ENCODE data around the gene NOTCH2. TPM values are rescaled to one million over a fixed set of nuclear protein-coding genes. Genes with fewer than 3 reads are reported as not detected.
A peak's percentile ranks its signal among the peaks of the same experiment; 100 is the strongest.

Gene NOTCH2
- total RNA-seq, 3 donors from 2014 or later: 106 to 148 (median 123) TPM

DNA sequence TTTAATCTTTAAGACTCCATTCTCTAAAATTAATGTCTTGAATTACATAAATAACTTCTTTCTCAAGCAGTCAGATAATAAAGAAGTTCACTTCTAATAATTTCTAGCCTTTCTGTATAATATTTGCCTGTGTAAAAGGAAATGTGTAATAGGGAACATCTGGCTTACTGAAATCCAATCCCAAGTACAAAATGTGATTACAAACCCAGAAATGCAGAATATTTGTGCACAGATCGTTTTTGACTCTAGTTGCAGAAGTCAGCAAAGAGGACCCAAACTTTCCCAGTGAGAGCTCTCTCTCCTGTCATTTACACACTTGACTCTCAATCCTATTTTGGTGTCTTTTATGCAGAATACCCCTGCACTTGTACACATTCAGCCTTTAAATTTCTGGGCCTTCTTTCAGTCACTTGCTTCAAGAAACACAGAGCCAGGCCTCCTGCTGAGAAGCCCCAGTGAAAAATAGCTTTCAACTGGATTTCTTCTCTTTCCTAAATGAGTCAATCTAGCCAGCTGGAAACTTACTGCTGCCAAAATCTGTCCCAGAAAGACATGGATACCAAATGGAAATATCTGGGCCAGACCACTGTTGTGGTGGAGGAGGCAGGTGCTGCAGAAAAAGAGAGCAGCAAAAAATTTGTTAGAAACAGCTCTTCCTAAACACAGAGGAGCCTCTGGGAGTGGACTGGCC is 104.6 kb downstream of the NOTCH2 start:
- intact Hi-C loops (cut with DNase I; ENCODE audit: low total_unique reads): no loop called here
- DNase-seq (ENCODE audit: low spot score in 2 of 2): no peak
- Histone ChIP-seq H3K4me3 (no peak overlapping the region), H3K9me3 (no peaks in the 10 kb centered on the region), H3K27ac (peak overlapping the region; percentile 5 to 64), H3K4me1 (peaks cover 0 to 11% of the 10 kb centered on the region in 2 donors), H3K27me3 (no peaks in the 10 kb centered on the region), H3K36me3 (no peaks in the 10 kb centered on the region)
- TF ChIP-seq CTCF (IDR thresholded peaks at IDR 0.05): no peak

- peak overlapping the region; percentile 75 to 77 for H3K27ac ChIP-seq
- intact Hi-C loops (cut with DNase I; ENCODE audit: low total_unique reads): no loop called here
- H3K27me3 ChIP-seq: no peaks in the 10 kb centered on the region
- H3K4me1 ChIP-seq: peaks cover 0 to 11% of the 10 kb centered on the region in 2 donors
- H3K9me3 ChIP-seq: no peaks in the 10 kb centered on the region
- peaks cover 7% of the 10 kb centered on the region for H3K36me3 ChIP-seq
- TF ChIP-seq POLR2AphosphoS5 (IDR thresholded peaks at IDR 0.05): no peak
- DNase-seq (ENCODE audit: low spot score in 2 of 2): no peak
- no peak overlapping the region for H3K4me3 ChIP-seq
These were observed 107.0 kb downstream of the NOTCH2 start for GRCh38 chr1:119962296-119962968.

GRCh38 chr1:119960501-119960900 is 109.0 kb downstream of the NOTCH2 start:
- no peak for TF ChIP-seq POLR2AphosphoS5 (IDR thresholded peaks at IDR 0.05)
- no peaks in the 10 kb centered on the region for H3K27me3 ChIP-seq

DNA sequence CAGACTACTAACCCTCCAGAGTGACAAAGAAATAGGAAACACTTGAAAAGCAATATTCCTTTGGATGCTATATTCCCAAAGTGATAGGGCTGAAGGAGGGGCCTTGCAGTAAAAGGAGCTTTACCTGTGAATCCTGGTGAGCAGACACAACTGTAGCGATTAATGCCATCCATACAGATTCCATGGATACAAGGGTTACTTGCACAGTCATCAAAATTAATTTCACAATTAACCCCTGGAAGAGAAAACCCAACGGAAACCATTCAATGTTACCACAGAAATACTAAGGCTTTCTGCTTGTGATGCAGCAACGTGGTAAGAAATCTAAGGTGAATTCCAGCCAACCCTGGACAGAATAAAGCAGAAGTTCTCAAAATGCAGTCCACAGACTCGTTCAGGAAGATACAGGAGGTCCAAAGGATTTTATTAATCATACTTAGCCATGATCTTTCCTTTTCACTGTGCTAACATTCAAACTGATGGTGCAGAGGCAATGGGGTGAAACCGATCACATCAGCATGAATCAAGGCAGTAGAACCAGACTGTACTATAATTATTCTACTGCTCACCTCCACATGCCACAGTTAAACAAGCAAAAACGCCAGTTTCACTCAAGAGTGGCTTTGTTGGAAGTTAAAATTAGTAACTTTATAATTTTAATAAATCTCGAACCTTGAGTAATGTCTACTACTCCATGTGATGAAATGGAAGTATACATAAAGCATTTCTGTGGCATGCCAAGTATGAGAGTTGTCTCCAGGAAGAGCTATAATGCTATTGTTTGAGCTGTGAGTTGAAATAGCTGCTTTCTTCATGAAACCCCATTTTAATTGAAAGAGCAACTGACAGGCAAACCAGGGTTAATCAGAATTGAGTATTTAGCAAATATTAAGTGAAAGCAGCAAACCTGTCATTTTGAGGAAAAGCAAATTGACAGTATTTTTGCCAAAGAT is 109.9 kb downstream of the NOTCH2 start:
- DNase-seq (ENCODE audit: low spot score in 2 of 2): no peak
- peaks cover 0 to 11% of the 10 kb centered on the region in 2 donors for H3K4me1 ChIP-seq

More at GRCh38 chr1:119960501-119960900, 109.0 kb downstream of the NOTCH2 start:
- Histone ChIP-seq H3K27ac (peak overlapping the region in 1 of 2 donors; percentile 16), H3K9me3 (no peaks in the 10 kb centered on the region), H3K4me3 (no peak overlapping the region), H3K36me3 (peaks cover 7% of the 10 kb centered on the region), H3K4me1 (peaks cover 0 to 11% of the 10 kb centered on the region in 2 donors)
- intact Hi-C loops (cut with DNase I; ENCODE audit: low total_unique reads): no loop called here
- no peak for DNase-seq (ENCODE audit: low spot score in 2 of 2)

GRCh38 chr1:119958223-119958622 is 111.2 kb downstream of the NOTCH2 start:
- intact Hi-C loops (cut with DNase I; ENCODE audit: low total_unique reads): no loop called here
- no peak overlapping the region for H3K27ac ChIP-seq
- no peaks in the 10 kb centered on the region for H3K27me3 ChIP-seq
- DNase-seq (ENCODE audit: low spot score in 2 of 2): no peak
- TF ChIP-seq CTCF (IDR thresholded peaks at IDR 0.05): no peak
- no peak for TF ChIP-seq POLR2A (IDR thresholded peaks at IDR 0.05)
- H3K4me1 ChIP-seq: peaks cover 0 to 11% of the 10 kb centered on the region in 2 donors
- no peaks in the 10 kb centered on the region for H3K9me3 ChIP-seq
- no peak overlapping the region for H3K4me3 ChIP-seq
- peaks cover 7% of the 10 kb centered on the region for H3K36me3 ChIP-seq

More for the DNA sequence above, 109.9 kb downstream of the NOTCH2 start:
- TF ChIP-seq POLR2AphosphoS5 (IDR thresholded peaks at IDR 0.05) (no peak), POLR2A (IDR thresholded peaks at IDR 0.05) (no peak), CTCF (IDR thresholded peaks at IDR 0.05) (no peak)
- peaks cover 7% of the 10 kb centered on the region for H3K36me3 ChIP-seq
- no peaks in the 10 kb centered on the region for H3K9me3 ChIP-seq
- H3K27ac ChIP-seq: no peak overlapping the region
- no peak overlapping the region for H3K4me3 ChIP-seq
- no peaks in the 10 kb centered on the region for H3K27me3 ChIP-seq
- intact Hi-C loops (cut with DNase I; ENCODE audit: low total_unique reads): no loop called here

Data from breast epithelium (tissue), 4 donors.